D341Med (cell line): ENCODE measurements around the gene PPFIA2.
"Not testable (repeated sequence)": the region's sequence is repeated elsewhere in the genome, so short reads cannot be mapped to it uniquely, and the experiment has no call there.

Experiments used
- DNase-seq: peaks from one replicate; pipeline ENCODE4 v3.0.0; 2012; ENCODE audit warnings: low spot score

Gene PPFIA2

GRCh38 chr12:81668475-81668874 lies 90.7 kb downstream of the PPFIA2 start:
- no peak for DNase-seq

GRCh38 chr12:81659310-81659709 lies 99.8 kb downstream of the PPFIA2 start:
- DNase-seq: not testable (repeated sequence)

GRCh38 chr12:81644503-81644902 lies 114.6 kb downstream of the PPFIA2 start:
- DNase-seq: peak; percentile 33

- no peak for DNase-seq
These were observed 120.0 kb downstream of the PPFIA2 start for GRCh38 chr12:81639196-81639595.

GRCh38 chr12:81633127-81633526 lies 126.0 kb downstream of the PPFIA2 start:
- no peak for DNase-seq

GRCh38 chr12:81627336-81628189 lies 131.6 kb downstream of the PPFIA2 start:
- peak; percentile 29 for DNase-seq

GRCh38 chr12:81626406-81626805 lies 132.7 kb downstream of the PPFIA2 start:
- no peak for DNase-seq

GRCh38 chr12:81617915-81618314 lies 141.2 kb downstream of the PPFIA2 start:
- no peak for DNase-seq

GRCh38 chr12:81615026-81615588 lies 144.0 kb downstream of the PPFIA2 start:
- DNase-seq: no peak

- DNase-seq: peak; percentile 49
These were observed 147.9 kb downstream of the PPFIA2 start for GRCh38 chr12:81610955-81611889.

GRCh38 chr12:81597928-81598604 lies 161.1 kb downstream of the PPFIA2 start:
- peak; percentile 60 for DNase-seq

GRCh38 chr12:81596558-81596957 lies 162.6 kb downstream of the PPFIA2 start:
- no peak for DNase-seq

GRCh38 chr12:81591256-81591655 lies 167.9 kb downstream of the PPFIA2 start:
- no peak for DNase-seq

GRCh38 chr12:81590703-81591102 lies 168.4 kb downstream of the PPFIA2 start:
- DNase-seq: not testable (repeated sequence)

GRCh38 chr12:81588235-81589008 lies 170.7 kb downstream of the PPFIA2 start:
- no peak for DNase-seq

GRCh38 chr12:81585787-81586186 lies 173.4 kb downstream of the PPFIA2 start:
- no peak for DNase-seq

- no peak for DNase-seq
These were observed 185.9 kb downstream of the PPFIA2 start for GRCh38 chr12:81573228-81573627.

- no peak for DNase-seq
These were observed 186.7 kb downstream of the PPFIA2 start for GRCh38 chr12:81572411-81572810.

- no peak for DNase-seq
These were observed 188.9 kb downstream of the PPFIA2 start for GRCh38 chr12:81570234-81570633.

GRCh38 chr12:81564237-81564636 lies 194.9 kb downstream of the PPFIA2 start:
- DNase-seq: no peak

- no peak for DNase-seq
These were observed 201.1 kb downstream of the PPFIA2 start for GRCh38 chr12:81558031-81558430.
